ENCODE data around the gene HDAC7.
"Not testable (repeated sequence)": the region's sequence is repeated elsewhere in the genome, so short reads cannot be mapped to it uniquely, and the experiment has no call there.

Gene HDAC7

DNA sequence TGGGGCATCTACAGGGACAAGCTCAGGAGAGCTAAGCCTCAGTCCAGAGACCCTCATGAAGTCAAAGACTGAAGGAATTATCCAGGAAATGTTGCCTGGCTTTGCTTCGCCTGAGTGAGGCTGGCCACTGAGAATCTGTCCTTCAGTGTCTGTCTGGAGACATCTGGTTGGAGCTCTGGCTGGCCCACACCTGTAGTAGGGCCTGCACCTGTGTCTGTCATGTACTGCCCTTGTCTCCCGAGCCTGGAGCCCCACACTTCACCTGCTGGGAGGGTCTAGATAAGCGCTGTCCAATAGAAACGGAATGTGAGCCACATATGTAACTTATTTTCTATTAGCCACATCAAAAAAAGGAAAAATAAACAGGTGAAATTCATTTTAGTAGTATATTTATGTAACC, 9.9 kb upstream of the HDAC7 start:
- no peak for DNase-seq

GRCh38 chr12:47828976-47829482, 9.3 kb upstream of the HDAC7 start:
- no peak for DNase-seq

DNA sequence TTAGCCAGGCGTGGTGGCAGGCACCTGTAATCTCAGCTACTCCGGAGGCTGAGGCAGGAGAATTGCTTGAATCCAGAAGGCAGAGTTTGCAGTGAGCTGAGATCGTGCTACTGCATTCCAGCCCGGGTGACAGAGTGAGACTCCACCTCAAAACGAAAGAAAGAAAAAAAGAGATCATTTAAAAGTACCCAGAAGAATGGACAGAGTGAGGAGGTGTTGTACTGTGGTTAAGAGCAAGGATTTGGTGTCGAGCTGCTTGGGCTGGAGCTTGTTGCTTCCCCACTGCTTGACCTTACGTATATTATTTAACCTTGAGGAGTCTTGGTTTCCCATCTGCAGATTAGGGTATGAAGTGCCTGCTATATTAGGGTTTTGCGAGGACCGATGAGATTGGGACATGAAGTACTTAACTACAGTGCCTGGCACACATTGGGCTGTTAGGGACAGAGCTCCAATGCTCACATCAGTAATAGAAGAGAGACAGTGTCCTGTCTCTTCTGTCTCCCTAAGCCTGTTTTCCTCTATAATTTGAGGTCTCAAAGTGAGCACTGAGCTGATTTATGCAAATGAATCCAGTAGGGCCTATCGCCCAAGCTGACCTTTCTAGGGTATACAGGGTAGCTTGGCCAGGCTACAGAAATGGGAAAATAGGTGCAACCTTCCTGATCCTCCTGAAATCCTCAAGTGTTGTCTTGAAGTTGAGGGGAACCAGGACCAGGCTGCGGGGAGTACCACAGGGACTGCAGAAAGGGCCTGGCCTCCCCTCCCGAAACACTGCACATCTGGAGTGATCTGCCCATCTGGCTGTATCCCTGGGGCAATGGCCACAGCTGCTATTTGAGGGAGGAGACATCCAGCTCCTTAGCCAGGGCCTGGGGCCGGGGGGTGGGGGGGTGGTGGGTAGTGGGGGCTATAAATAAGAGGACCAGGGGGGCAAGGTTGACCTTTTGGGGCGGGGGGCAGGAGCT, 8.6 kb upstream of the HDAC7 start:
- no peak for DNase-seq

DNA sequence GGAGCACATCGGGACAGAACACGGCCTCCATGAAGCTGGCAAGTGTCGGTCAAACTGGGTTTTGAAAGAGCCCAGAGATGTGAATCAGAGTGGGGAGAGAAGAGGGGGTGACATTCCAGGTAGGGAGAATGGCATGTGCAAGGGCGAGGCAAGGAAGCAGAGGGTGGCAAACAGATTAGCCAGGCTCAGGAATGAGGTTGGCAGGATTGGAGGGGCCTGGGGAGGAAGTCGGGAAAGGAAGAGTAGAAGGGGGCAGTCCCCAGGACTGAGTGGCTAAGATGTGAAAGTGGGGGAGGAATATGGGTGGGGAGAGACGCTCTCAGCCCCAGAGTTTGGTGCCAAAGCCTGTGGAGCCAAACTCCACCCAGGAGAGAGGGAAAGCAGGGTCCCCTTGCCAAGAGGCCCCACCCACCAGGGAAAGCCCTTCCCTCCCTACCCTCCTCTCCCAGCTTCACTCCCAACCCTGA, 5.5 kb upstream of the HDAC7 start:
- DNase-seq = no peak

- DNase-seq = no peak
These were observed 4.9 kb upstream of the HDAC7 start for GRCh38 chr12:47824635-47825034.

GRCh38 chr12:47824198-47824597, 4.5 kb upstream of the HDAC7 start:
- no peak for DNase-seq

DNA sequence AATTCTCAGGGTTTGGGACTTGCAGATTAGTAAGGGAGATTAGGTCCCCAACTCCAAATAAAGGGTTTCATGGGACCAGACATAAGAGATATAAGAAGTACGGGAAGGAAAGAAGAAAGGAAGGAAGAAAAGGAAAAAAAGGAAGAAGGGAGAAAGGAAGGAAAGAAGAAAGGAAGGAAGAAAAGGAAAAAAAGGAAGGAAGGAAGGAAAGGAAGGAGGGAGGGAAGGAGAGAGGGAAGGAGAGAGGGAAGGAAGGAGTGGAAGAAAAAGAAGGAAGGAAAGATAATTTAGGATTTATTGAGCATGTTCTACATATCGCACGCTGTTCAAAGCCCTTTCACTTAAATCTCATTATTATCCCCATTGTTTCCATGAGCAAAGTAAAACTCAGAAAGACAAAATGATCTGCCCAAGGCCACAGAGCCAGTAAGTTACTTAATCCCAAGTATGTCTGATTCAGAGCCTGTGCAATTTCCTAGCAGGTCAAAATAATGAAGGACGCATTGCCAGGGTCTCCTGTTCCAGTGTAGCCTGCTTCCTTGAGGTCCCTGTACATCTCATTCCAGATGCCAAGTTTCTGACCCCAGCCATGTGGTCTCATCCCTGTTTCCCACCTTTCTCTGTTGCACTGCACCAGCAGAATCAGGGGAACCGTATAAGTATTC, 3.9 kb upstream of the HDAC7 start:
- no peak for DNase-seq

DNA sequence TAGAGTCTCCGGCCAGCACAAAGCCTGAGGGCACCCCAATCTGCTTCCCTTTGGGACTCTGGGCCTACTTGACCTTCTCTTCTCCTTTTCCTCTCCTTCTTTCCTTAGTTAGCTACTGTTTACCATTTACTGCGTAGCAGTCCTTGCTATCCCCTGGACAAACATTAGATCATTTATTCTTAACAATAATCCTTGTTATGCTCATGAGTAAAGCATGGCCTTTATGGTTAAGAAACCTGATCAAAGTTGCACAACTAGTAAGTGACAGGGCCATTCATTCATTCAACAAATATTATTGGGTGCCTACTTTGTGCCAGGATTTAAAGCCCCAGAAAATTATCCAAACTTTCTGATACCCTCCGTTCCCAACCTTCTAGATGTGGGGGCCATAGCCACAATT, 3.2 kb upstream of the HDAC7 start:
- DNase-seq = no peak

- no peak for DNase-seq
These were observed 2.7 kb upstream of the HDAC7 start for GRCh38 chr12:47822401-47822800.

DNA sequence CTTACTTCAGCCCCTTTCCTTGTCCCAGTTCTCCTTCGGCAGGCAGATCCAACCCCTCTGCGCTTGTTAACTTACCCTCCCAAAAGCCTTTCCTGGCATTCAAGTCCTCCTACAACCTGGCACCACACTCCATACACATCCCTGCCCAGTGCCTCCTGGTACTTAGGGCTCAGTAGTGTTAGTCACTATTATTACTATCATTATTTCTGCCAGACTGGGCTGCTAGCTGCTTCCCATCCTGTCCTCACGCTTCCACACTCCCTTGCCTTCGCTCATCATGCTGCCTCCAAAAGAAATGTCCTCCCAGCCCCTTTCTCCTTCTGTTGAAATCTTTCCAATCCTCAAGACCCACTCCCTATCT, 1.6 kb upstream of the HDAC7 start:
- DNase-seq = no peak

DNA sequence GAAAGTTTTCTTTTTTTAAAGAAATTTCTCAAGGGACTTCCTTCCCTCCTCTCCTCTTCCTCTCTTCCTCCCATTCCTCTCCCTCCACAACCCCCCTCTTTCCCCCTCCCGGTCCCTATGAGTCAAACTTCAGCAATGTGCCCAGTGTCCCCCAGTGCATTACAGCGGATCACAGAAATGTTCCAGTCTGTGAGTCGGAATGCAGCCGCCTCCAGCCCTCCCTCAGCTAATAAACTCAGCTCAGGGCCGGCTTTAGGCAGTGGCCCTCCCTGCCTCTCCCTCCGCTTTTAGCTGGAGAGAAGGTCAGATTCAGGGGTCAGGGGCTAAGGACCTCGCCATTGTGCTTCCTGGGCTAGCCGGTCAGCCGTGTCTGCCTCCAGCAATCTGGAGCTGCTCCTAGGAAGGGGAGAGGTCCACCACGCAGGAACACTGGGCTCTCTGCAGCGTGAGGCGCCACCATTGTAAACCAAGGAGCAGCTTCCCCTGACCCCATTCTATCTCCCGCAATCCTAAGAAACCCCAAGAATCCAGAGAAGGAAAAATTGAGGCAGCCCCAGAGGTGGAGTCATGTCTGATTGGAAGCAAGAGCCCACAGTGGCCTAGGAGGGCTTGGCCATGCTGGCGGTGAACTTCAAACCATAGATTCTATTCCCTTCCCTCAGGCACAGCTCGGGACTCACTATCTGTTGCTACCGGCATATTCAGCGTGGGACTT, 1.1 kb upstream of the HDAC7 start:
- DNase-seq = peak in 9 of 58 donors; percentile 30 to 63 (median 53)

DNA sequence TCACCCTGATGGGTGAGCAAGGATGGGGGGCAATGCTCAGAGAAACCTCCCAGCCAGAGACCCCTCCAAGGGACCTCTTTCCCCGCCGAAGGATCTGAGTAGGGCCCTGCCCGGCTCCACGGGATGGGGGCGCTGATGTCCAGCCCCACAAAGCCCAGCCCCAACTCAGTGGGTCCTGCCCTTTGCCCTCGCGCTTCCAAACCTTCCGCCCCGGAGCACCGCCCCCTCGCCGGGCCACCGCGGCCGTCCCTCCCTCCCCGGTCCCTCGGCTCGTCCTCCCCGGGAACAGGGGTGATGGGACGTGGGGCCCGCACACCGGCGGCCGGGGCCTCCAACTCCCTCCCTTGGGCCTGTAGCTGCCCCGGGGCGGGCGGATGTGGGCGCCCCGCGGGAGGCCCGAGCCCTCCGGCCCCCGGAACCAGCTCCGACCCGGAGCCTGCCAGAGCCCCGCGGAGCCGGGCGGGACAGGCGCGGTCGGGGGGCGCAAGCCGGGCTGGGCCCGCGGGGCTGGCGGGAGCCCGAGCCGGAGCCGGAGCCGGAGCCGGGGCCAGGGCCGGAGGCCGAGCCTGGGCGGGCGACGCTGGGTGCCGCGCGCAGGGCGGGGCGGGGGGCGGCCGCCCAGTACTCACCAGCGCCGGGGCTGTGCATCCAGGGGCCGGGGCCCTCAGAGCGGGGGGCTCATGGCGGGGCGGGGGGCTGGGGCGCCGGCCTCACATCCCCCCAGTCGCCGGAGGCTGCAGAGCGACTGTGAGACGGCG, 386 bp downstream of the HDAC7 start:
- peak in 41 of 58 donors; percentile 15 to 62 (median 46) for DNase-seq

DNA sequence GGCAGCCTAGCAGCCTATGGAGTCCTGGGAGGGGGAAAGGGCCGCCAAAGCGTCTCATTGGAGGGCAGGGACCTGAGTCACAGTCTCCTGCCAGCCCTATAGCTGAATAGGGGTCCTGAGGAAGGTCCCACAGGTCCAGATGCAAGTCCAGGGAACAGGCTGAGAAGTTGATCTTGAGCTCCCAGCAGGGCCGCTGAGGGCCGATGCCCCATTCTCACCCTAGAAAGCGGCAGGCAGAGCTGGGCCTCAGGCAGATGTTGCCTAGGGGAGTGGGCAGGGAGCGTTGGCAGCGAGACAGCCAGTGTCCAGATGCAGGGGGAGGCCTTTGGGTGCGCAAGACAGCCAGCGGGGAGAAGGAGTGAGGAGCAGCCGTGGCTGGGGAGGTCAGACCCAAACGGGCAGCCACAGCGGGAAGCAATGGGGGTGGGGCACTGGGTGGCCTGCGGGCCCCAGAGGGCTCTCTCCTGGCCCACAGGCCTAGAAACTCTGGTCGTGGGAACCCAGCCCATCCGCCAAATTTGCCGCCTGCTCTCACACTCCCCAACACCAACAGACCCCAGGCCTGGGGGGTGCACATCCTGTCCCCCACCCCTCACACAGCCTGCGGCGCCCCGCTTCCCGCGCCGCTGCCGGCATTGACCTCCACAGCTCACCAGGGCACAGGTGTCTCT, 1.1 kb downstream of the HDAC7 start:
- peak in 14 of 58 donors; percentile 18 to 52 (median 34) for DNase-seq

DNA sequence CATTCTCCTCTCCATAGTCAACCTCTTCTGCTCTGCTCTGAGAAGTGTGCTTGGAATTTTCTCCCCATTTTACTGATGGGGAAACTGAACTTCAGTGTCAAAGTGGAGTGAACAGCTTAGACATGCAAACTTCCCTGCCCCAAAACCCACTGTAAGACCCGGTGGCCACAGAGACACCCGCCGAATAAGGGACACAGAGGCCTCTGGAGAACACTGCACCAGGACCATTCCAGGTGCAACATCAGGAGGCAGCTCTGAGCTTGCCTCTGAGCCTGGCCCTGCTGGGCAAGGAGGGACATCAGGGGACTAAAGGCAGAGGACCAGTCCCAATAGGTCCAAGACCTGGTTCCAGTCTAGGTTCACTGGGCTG, 1.7 kb downstream of the HDAC7 start:
- no peak for DNase-seq

DNA sequence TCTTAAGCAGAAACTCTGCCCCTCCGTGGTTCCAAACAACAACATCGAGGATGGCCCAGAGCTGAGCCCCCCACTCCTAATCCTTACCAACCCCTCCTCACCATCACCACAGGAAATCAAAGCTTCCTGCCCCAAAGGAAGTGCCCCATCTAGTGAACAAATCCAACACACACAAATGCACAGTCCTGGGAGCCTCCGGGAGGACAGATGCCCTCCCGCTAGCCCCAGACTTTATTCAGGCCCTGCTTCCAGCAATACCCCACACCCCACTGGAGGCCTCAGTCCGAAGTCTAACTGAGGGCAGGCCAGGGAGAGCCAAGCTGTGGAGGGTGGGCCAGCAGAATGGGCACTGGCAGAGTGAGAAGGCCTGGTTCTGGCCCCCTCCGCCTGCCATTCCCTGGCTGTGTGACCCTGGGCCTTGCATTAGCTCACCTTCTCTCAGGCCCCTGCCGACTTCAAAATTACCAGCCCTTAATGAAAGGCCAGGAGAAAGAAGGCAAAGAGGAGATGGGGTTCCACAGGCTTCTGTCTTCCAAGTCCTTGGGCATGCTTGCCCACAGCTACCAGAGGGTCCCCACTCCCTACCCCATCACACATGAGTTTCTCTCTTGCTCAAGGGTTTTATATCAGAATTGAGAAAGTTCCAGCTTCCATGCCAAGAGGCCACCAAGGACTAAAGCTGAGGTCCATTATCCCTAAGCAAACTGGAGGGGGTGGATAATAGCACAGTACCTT, 2.3 kb downstream of the HDAC7 start:
- DNase-seq = peak in 1 of 58 donors; percentile 13

GRCh38 chr12:47816403-47817271, 3.1 kb downstream of the HDAC7 start:
- no peak for DNase-seq

GRCh38 chr12:47815447-47815846, 4.3 kb downstream of the HDAC7 start:
- DNase-seq = not testable (repeated sequence)

- DNase-seq = no peak
These were observed 5.0 kb downstream of the HDAC7 start for GRCh38 chr12:47814539-47815170.

Data from anterior cingulate cortex (tissue), 58 donors.